Lung (tissue), 12 donors: ENCODE measurements around the gene CAMKMT. TPM values are rescaled to one million over a fixed set of nuclear protein-coding genes. Genes with fewer than 3 reads are reported as not detected.

Source experiments
- ATAC-seq: fragments of 200-7000 bp; cut with Tn5 transposase; one replicate; pipeline ENCODE4 v1.9.1; 2020; ENCODE audit warnings: moderate number of reproducible peaks; ENCODE audit not compliant: insufficient read depth, low FRiP score
- DNase-seq, 3 donors: peaks; one replicate each; pipeline ENCODE4 v3.0.0-alpha.2; 2013 to 2017
- H3K27ac ChIP-seq, 2 donors: one replicate each; pipeline ENCODE4 v1.5.1; 2013; ENCODE audit warnings: mild to moderate bottlenecking in 2 of 2, moderate library complexity in 2 of 2, control low read depth in 1 of 2, inconsistent platforms in 1 of 2, low read depth in 1 of 2, low read length in 1 of 2
- H3K27me3 ChIP-seq, 3 donors: one replicate each; pipeline ENCODE4 v1.5.1; 2013; ENCODE audit warnings: low read length in 2 of 3; ENCODE audit not compliant: control insufficient read depth in 3 of 3, insufficient read depth in 3 of 3
- H3K36me3 ChIP-seq, 4 donors: one replicate each; pipeline ENCODE4 v1.5.1; 2013; ENCODE audit warnings: low read length in 4 of 4, mild to moderate bottlenecking in 1 of 4, moderate library complexity in 1 of 4; ENCODE audit not compliant: control insufficient read depth in 4 of 4, insufficient read depth in 4 of 4
- H3K4me1 ChIP-seq, 5 donors: one replicate each; pipeline ENCODE4 v1.5.1; 2013; ENCODE audit warnings: low read length in 5 of 5, mild to moderate bottlenecking in 2 of 5, moderate library complexity in 1 of 5; ENCODE audit not compliant: control insufficient read depth in 5 of 5, insufficient read depth in 5 of 5
- H3K4me3 ChIP-seq: one replicate; pipeline ENCODE4 v1.5.1; 2013; ENCODE audit warnings: mild to moderate bottlenecking, control low read depth, moderate library complexity
- H3K9ac ChIP-seq, 2 donors: one replicate each; pipeline ENCODE4 v1.5.1; 2013; ENCODE audit warnings: low read length in 2 of 2, control low read depth in 1 of 2; ENCODE audit not compliant: insufficient read depth in 1 of 2
- H3K9me3 ChIP-seq, 4 donors: one replicate each; pipeline ENCODE4 v1.5.1; 2013; ENCODE audit warnings: low read length in 3 of 4, mild to moderate bottlenecking in 1 of 4, moderate library complexity in 1 of 4; ENCODE audit not compliant: control insufficient read depth in 4 of 4, insufficient read depth in 3 of 4
- CTCF ChIP-seq: IDR thresholded peaks from 2 replicates; pipeline ENCODE4 v1.5.1; 2012; ENCODE audit warnings: mild to moderate bottlenecking; ENCODE audit errors: control extremely low read depth, extremely low read depth
- WGBS, 2 donors: extraction: QIAGEN DNeasy Blood & Tissue Kit; methylation state at CpG; one replicate each; pipeline ENCODE4 v1.1.7; 2013; 5-methylcytosine and 5-hydroxymethylcytosine counted together
- polyA plus RNA-seq, 2 donors: library from polyadenylated mRNA; stranded (reverse); fragments of 200-250 nt; gene quantifications; one replicate each; pipeline ENCODE4 v1.2.1, GENCODE V29; 2013
- total RNA-seq, 2 donors: library from RNA; depleted of rRNA in 1 of 2; stranded (reverse); fragments of >200 nt in 1 of 2; gene quantifications; one replicate each; pipeline ENCODE4 v1.2.1, GENCODE V29; 2014 to 2021
- donor health status: control.
- donor health status: control.
- donor health status: Bipolar disorder and iron deficiency.
- donor health status: healthy.
- donor health status: DM: yes; HTN: yes; CAD: no.

The CAMKMT gene
- total and polyA plus RNA-seq, 4 donors: 3.6 to 19.7 (median 8.4) TPM

GRCh38 chr2:44570777-44571176, 209.0 kb downstream of the CAMKMT start:
- 68 to 76% methylated on average over 4 of the region's 4 CpGs for WGBS, 2 donors

GRCh38 chr2:44572196-44572900, 210.6 kb downstream of the CAMKMT start:
- H3K4me1 ChIP-seq: no peaks in the 10 kb centered on the region
- no peak overlapping the region for H3K27ac ChIP-seq
- H3K9ac ChIP-seq: no peak overlapping the region
- no peak for DNase-seq
- 89 to 97% methylated on average over 8 of the region's 8 CpGs for WGBS, 2 donors
- H3K27me3 ChIP-seq: no peaks in the 10 kb centered on the region
- ATAC-seq: no peak
- no peaks in the 10 kb centered on the region for H3K9me3 ChIP-seq
- H3K36me3 ChIP-seq: no peaks in the 10 kb centered on the region
- no peak overlapping the region for H3K4me3 ChIP-seq
- no peak for TF ChIP-seq CTCF

More at GRCh38 chr2:44570777-44571176, 209.0 kb downstream of the CAMKMT start:
- Histone ChIP-seq H3K27ac (no peak overlapping the region), H3K4me3 (no peak overlapping the region), H3K27me3 (no peaks in the 10 kb centered on the region), H3K36me3 (no peaks in the 10 kb centered on the region), H3K9me3 (no peaks in the 10 kb centered on the region), H3K9ac (no peak overlapping the region), H3K4me1 (no peaks in the 10 kb centered on the region)
- ATAC-seq (no peak), DNase-seq (no peak)
- no peak for TF ChIP-seq CTCF

GRCh38 chr2:44573996-44574395, 212.2 kb downstream of the CAMKMT start:
- H3K9ac ChIP-seq: no peak overlapping the region
- ATAC-seq (no peak), DNase-seq (no peak)
- H3K4me1 ChIP-seq: peaks cover 0 to 8% (median 0%) of the 10 kb centered on the region in 5 donors
- H3K9me3 ChIP-seq: no peaks in the 10 kb centered on the region
- no peaks in the 10 kb centered on the region for H3K36me3 ChIP-seq
- no peaks in the 10 kb centered on the region for H3K27me3 ChIP-seq
- no peak for TF ChIP-seq CTCF
- no peak overlapping the region for H3K27ac ChIP-seq
- WGBS, 2 donors: 77 to 83% methylated on average over 5 of the region's 5 CpGs
- no peak overlapping the region for H3K4me3 ChIP-seq
